ENCODE data around the gene SLC44A4. TPM values are rescaled to one million over a fixed set of nuclear protein-coding genes. Genes with fewer than 3 reads are reported as not detected.
"Not testable (repeated sequence)": the region's sequence is repeated elsewhere in the genome, so short reads cannot be mapped to it uniquely, and the experiment has no call there.

SLC44A4 gene
- total RNA-seq, 1 donor from 2014 or later: 0.32 TPM

DNA sequence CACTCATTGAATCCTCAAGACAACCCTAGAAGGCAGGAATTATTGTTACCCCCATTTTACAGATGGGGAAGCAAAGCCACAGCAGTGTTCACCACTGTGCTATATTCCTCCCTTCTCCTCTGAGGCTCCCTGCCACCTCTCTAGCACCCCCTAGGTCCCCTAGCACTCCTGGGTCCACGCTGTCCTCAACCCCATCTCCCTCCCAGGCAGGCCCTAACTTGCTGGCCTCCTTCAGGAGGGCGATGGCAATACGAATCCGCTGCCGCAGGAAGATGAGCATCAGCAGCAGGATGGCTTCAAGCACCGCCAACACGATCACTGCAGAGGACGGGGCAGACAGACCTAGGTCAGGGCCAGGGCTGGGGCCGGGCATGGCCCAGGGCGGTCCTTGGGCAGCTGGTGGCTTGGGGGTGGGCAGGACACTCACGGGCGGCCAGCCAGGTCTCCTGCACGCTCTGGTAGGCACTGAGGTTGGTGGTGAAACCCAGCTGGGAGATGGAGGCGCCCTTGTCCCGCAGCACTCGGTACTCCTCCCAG lies 8.3 kb downstream of the SLC44A4 start:
- no peak overlapping the region for H3K27ac Mint-ChIP-seq
- peaks cover 10% of the 10 kb centered on the region for H3K4me1 ChIP-seq
- H3K9ac ChIP-seq: no peak overlapping the region
- H3K36me3 Mint-ChIP-seq: no peaks in the 10 kb centered on the region
- TF ChIP-seq, protein P1, sequence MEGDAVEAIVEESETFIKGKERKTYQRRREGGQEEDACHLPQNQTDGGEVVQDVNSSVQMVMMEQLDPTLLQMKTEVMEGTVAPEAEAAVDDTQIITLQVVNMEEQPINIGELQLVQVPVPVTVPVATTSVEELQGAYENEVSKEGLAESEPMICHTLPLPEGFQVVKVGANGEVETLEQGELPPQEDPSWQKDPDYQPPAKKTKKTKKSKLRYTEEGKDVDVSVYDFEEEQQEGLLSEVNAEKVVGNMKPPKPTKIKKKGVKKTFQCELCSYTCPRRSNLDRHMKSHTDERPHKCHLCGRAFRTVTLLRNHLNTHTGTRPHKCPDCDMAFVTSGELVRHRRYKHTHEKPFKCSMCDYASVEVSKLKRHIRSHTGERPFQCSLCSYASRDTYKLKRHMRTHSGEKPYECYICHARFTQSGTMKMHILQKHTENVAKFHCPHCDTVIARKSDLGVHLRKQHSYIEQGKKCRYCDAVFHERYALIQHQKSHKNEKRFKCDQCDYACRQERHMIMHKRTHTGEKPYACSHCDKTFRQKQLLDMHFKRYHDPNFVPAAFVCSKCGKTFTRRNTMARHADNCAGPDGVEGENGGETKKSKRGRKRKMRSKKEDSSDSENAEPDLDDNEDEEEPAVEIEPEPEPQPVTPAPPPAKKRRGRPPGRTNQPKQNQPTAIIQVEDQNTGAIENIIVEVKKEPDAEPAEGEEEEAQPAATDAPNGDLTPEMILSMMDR (IDR thresholded peaks at IDR 0.05): peak; percentile 6
- no peak for TF ChIP-seq EZH2 (IDR thresholded peaks at IDR 0.05)
- no peak for TF ChIP-seq EZH2phosphoT487 (IDR thresholded peaks at IDR 0.05)
- H3K36me3 ChIP-seq: no peaks in the 10 kb centered on the region
- no peak overlapping the region for H3K4me3 Mint-ChIP-seq
- H3K27me3 ChIP-seq: no peaks in the 10 kb centered on the region
- no peak for DNase-seq (ENCODE audit: low spot score)
- H3K27me3 Mint-ChIP-seq (ENCODE audit: insufficient read depth, low read depth): peaks cover 9% of the 10 kb centered on the region
- H3K4me2 ChIP-seq: peak overlapping the region; percentile 35
- no peaks in the 10 kb centered on the region for H4K20me1 ChIP-seq (ENCODE audit: low read depth)
- no peaks in the 10 kb centered on the region for H3K9me3 Mint-ChIP-seq
- H3K79me2 ChIP-seq (ENCODE audit: low read depth): no peaks in the 10 kb centered on the region
- H2AFZ ChIP-seq (replicated peaks): peak overlapping the region; percentile 96
- no peak overlapping the region for H3K4me3 ChIP-seq
- no peak overlapping the region for H3K27ac ChIP-seq
- H3K4me1 Mint-ChIP-seq: peaks cover 24% of the 10 kb centered on the region
- H3K9me3 ChIP-seq (ENCODE audit: low read depth): no peaks in the 10 kb centered on the region
- peaks cover 8% of the 10 kb centered on the region for H3F3A ChIP-seq (ENCODE audit: low read depth)

DNA sequence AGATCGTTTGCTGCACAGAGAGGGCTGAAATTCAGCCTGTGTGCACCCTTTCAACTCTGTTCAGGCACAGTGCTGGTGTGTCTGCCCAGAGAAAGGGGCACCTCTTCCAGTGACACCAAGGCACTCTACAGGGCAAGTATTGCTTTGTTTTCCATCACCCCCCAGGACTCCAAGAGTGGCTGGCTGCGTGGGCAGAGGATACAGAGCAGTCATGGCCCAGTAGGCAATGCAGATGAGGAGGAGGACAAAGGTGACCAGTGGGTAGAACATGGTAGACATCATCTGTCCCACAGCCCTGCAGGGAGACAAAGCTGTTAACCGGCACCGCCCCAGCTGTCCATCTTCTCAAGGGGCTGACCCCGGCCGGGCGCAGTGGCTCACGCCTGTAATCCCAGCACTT lies 9.5 kb downstream of the SLC44A4 start:
- Mint-ChIP-seq H3K36me3 (no peaks in the 10 kb centered on the region), H3K27me3 (ENCODE audit: insufficient read depth, low read depth) (peaks cover 7% of the 10 kb centered on the region), H3K9me3 (no peaks in the 10 kb centered on the region), H3K27ac (peak overlapping the region; percentile 37), H3K4me3 (no peak overlapping the region), H3K4me1 (peaks cover 35% of the 10 kb centered on the region)
- H3K9ac ChIP-seq: no peak overlapping the region
- H3F3A ChIP-seq (ENCODE audit: low read depth): peaks cover 17% of the 10 kb centered on the region
- H3K4me2 ChIP-seq: no peak overlapping the region
- no peaks in the 10 kb centered on the region for H3K9me3 ChIP-seq (ENCODE audit: low read depth)
- no peaks in the 10 kb centered on the region for H3K27me3 ChIP-seq
- H4K20me1 ChIP-seq (ENCODE audit: low read depth): no peaks in the 10 kb centered on the region
- H3K79me2 ChIP-seq (ENCODE audit: low read depth): no peaks in the 10 kb centered on the region
- no peak for DNase-seq (ENCODE audit: low spot score)
- H3K4me1 ChIP-seq: peaks cover 10% of the 10 kb centered on the region
- no peak overlapping the region for H3K4me3 ChIP-seq
- no peaks in the 10 kb centered on the region for H3K36me3 ChIP-seq
- no peak overlapping the region for H2AFZ ChIP-seq (replicated peaks)
- H3K27ac ChIP-seq: no peak overlapping the region
- no peak for TF ChIP-seq EZH2phosphoT487 (IDR thresholded peaks at IDR 0.05)

DNA sequence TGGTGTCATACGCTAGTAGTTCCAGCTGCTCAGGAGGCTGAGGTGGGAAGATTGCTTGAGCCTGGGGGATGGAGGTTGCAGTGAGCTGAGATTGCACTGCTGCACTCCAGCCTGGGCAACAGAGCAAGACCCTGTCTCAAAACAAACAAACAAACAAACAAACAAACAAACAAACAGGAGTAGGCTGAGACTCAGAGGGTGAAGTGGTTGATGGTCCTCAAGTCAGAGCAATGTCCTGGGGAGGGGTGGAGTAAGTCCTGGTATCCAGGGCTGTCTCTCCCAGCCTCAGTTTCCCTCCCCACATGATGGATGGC lies 10.2 kb downstream of the SLC44A4 start:
- H3K4me1 Mint-ChIP-seq: peaks cover 42% of the 10 kb centered on the region
- not testable (repeated sequence) for H3K9ac ChIP-seq; H3K27me3 Mint-ChIP-seq (ENCODE audit: insufficient read depth, low read depth); H3K36me3 ChIP-seq; H3K27ac Mint-ChIP-seq; H3K4me3 ChIP-seq; H3K9me3 ChIP-seq (ENCODE audit: low read depth); H4K20me1 ChIP-seq (ENCODE audit: low read depth); H2AFZ ChIP-seq (replicated peaks); H3K27me3 ChIP-seq; H3K4me2 ChIP-seq; H3K27ac ChIP-seq; H3K4me3 Mint-ChIP-seq; H3K36me3 Mint-ChIP-seq; H3K79me2 ChIP-seq (ENCODE audit: low read depth); DNase-seq (ENCODE audit: low spot score); H3K9me3 Mint-ChIP-seq
- H3K4me1 ChIP-seq: peaks cover 10% of the 10 kb centered on the region
- H3F3A ChIP-seq (ENCODE audit: low read depth): peaks cover 24% of the 10 kb centered on the region

DNA sequence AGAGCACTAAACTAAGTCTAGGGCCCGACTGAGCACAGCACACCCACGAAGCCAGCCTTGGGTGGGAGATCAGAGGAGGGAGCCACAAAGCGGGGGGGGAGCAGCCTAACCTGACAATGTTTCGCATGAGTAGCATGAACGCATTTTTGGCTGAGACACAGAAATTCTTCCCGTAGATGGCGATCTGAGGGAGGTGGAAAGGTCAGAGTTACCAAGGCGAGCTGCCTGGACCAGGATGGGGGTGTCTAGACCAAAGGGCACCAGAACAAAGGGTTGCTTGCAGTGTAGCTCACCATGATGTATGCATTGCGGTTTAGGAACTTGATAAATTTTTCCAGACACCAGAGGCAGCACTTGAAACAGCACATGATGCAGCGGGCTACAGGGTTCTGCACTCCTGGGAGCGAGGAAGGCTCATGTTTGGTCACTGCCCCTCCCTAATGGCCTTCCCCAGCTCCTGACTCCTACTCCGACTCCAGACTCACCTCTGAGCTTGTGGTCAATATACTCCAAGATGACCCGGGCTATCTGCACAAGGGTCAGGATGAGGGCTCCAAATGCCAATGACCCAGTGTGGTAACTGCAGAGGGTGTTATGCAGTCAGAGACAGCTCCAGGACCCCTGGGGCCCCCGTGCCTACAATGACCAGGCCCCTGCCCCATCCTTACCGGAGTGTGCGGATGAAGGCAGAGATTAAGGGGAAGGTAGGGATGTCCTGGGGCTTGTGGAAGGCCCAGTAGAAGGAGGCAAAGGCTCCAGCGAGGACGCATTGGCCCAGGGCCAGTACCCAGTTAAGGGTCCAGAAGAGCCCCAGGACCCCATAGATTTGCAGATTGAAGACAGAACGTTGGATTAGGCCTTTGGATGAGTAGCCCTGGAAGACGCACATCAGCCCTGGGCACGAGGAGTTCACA lies 13.3 kb downstream of the SLC44A4 start:
- no peak for DNase-seq (ENCODE audit: low spot score)
- H3K4me2 ChIP-seq: no peak overlapping the region
- no peaks in the 10 kb centered on the region for H3K9me3 Mint-ChIP-seq
- TF ChIP-seq, protein P1 (IDR thresholded peaks at IDR 0.05): no peak
- TF ChIP-seq EZH2phosphoT487 (IDR thresholded peaks at IDR 0.05): no peak
- no peak for TF ChIP-seq EZH2 (IDR thresholded peaks at IDR 0.05)
- peaks cover under 1% of the 10 kb centered on the region for H3K4me1 ChIP-seq
- H3K36me3 Mint-ChIP-seq: no peaks in the 10 kb centered on the region
- no peaks in the 10 kb centered on the region for H3K9me3 ChIP-seq (ENCODE audit: low read depth)
- no peak overlapping the region for H3K4me3 ChIP-seq
- H3K36me3 ChIP-seq: no peaks in the 10 kb centered on the region
- peaks cover 10% of the 10 kb centered on the region for H3K27me3 Mint-ChIP-seq (ENCODE audit: insufficient read depth, low read depth)
- no peaks in the 10 kb centered on the region for H3K27me3 ChIP-seq
- H3K27ac Mint-ChIP-seq: peak overlapping the region; percentile 34
- peaks cover 44% of the 10 kb centered on the region for H3K4me1 Mint-ChIP-seq
- peaks cover 6% of the 10 kb centered on the region for H3K79me2 ChIP-seq (ENCODE audit: low read depth)
- H3K27ac ChIP-seq: no peak overlapping the region
- no peak overlapping the region for H2AFZ ChIP-seq (replicated peaks)
- H3F3A ChIP-seq (ENCODE audit: low read depth): peaks cover 28% of the 10 kb centered on the region
- H4K20me1 ChIP-seq (ENCODE audit: low read depth): no peaks in the 10 kb centered on the region
- H3K9ac ChIP-seq: no peak overlapping the region
- peak overlapping the region; percentile 98 for H3K4me3 Mint-ChIP-seq
